Measurements from ENCODE around the gene GAPDHS. TPM values are rescaled to one million over a fixed set of nuclear protein-coding genes. Genes with fewer than 3 reads are reported as not detected.

GAPDHS gene
- total and polyA plus RNA-seq, 11 donors: not detected

DNA sequence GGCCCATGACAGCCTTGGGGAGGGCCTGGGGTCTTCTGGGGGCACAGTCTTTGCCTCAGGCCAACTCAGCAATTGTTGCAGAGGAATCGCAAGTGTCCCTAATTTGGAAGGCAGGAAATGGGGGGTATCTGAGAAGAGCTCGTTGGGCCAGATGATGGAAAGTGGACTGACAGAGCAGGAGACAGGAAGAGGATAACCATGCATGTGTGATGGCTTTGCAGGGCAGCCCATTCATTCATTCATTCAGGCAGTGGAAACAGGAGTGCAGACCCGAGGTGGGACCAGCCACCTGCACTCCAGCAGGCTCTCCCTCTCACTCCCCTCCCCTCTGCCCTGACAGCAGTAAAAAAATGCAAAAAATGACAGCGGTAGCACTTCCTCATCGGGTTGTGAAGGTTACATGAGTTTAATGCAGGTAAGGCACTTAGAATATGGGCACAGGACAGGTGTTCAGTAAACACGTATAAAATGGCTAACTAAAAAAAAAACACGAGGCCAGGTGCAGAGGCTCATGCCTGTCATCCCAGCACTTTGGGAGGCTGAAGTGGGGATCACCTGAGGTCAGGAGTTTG lies 7.2 kb downstream of the GAPDHS start:
- no peak for DNase-seq
- Histone ChIP-seq H3K4me1 (peaks cover 0 to 12% (median 7%) of the 10 kb centered on the region in 12 donors), H3K4me3 (no peak overlapping the region), H3K27me3 (no peaks in the 10 kb centered on the region), H3K9me3 (no peaks in the 10 kb centered on the region), H3K36me3 (no peaks in the 10 kb centered on the region), H3K27ac (no peak overlapping the region)
- no peak for ATAC-seq
- 76 to 81% (median 79%) methylated on average over 7 of the region's 7 CpGs for WGBS, 4 donors
- intact Hi-C loops (cut with DNase I): loop anchor here in 2 of 10 donors (10.0 kb wide), 2 partner anchors 74 to 174 kb away; partner anchors contain the start of genes HAUS5 (in 1 of the 2) and KMT2B (in 1 of the 2)
- no peak for TF ChIP-seq POLR2A (IDR thresholded peaks at IDR 0.05)
- TF ChIP-seq, protein P1, sequence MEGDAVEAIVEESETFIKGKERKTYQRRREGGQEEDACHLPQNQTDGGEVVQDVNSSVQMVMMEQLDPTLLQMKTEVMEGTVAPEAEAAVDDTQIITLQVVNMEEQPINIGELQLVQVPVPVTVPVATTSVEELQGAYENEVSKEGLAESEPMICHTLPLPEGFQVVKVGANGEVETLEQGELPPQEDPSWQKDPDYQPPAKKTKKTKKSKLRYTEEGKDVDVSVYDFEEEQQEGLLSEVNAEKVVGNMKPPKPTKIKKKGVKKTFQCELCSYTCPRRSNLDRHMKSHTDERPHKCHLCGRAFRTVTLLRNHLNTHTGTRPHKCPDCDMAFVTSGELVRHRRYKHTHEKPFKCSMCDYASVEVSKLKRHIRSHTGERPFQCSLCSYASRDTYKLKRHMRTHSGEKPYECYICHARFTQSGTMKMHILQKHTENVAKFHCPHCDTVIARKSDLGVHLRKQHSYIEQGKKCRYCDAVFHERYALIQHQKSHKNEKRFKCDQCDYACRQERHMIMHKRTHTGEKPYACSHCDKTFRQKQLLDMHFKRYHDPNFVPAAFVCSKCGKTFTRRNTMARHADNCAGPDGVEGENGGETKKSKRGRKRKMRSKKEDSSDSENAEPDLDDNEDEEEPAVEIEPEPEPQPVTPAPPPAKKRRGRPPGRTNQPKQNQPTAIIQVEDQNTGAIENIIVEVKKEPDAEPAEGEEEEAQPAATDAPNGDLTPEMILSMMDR (IDR thresholded peaks at IDR 0.05): no peak

DNA sequence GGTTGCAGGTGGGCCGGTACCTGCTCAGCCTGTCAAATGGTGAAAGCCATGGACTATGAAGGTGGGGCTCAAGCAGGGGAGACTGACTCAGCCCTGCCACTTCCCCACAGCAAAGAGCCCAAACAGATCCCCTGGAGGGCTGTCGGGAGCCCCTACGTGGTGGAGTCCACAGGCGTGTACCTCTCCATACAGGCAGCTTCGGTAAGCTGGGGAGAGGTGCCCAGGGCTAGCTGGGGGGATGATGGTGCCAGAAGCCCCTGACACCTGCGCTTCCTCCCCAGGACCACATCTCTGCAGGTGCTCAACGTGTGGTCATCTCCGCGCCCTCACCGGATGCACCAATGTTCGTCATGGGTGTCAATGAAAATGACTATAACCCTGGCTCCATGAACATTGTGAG lies 9.0 kb downstream of the GAPDHS start:
- intact Hi-C loops (cut with DNase I): loop anchor here in 2 of 10 donors (10.0 kb wide), 2 partner anchors 73 to 173 kb away; partner anchors contain the start of genes HAUS5 (in 1 of the 2) and KMT2B (in 1 of the 2)
- ATAC-seq (no peak), DNase-seq (no peak)
- Histone ChIP-seq H3K27me3 (no peaks in the 10 kb centered on the region), H3K4me1 (peaks cover 4 to 27% (median 16%) of the 10 kb centered on the region in 12 donors), H3K4me3 (no peak overlapping the region), H3K36me3 (peaks cover 0 to 6% (median 0%) of the 10 kb centered on the region in 9 donors), H3K27ac (no peak overlapping the region), H3K9me3 (no peaks in the 10 kb centered on the region)
- 92 to 99% (median 95%) methylated on average over 11 of the region's 11 CpGs for WGBS, 4 donors
- TF ChIP-seq, protein P1 (IDR thresholded peaks at IDR 0.05): no peak
- no peak for TF ChIP-seq POLR2A (IDR thresholded peaks at IDR 0.05)

DNA sequence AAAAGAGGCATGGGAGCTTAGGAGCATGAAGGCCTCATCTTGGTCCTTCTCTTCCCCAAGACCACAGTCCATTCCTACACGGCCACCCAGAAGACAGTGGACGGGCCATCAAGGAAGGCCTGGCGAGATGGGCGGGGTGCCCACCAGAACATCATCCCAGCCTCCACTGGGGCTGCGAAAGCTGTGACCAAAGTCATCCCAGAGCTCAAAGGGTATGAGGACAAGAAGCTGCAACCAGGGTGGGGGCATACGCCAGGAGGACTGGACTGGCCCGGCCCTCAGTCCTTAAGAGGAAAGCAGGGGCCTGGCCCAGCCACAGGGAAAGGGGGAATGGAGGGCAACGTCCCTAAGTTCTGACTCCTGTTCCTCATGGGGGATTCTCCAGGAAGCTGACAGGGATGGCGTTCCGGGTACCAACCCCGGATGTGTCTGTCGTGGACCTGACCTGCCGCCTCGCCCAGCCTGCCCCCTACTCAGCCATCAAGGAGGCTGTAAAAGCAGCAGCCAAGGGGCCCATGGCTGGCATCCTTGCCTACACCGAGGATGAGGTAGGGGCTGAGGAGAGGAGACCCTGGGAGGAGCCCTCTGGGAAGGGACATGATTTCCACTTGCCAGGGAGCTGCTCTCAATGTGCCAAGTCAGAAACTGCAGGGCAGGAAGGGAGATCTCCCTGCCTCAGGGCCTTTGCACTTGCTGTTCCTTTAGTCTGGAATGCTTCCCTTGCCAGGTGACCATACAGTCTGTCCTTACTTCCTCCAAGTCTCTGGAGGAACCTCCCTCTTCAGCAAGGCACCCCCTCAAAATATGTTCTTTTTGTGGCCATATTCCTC lies 10.2 kb downstream of the GAPDHS start:
- H3K4me1 ChIP-seq: peaks cover 4 to 30% (median 16%) of the 10 kb centered on the region in 12 donors

More for the DNA sequence above, 10.2 kb downstream of the GAPDHS start:
- ATAC-seq (no peak), DNase-seq (no peak)
- 94 to 100% (median 97%) methylated on average over 10 to 15 of the region's 15 CpGs for WGBS, 4 donors
- no peaks in the 10 kb centered on the region for H3K27me3 ChIP-seq
- peaks cover 0 to 12% (median 0%) of the 10 kb centered on the region in 9 donors for H3K36me3 ChIP-seq
- no peak overlapping the region for H3K27ac ChIP-seq
- no peaks in the 10 kb centered on the region for H3K9me3 ChIP-seq
- no peak overlapping the region for H3K4me3 ChIP-seq
- TF ChIP-seq POLR2A (IDR thresholded peaks at IDR 0.05): no peak
- TF ChIP-seq, protein P1 (IDR thresholded peaks at IDR 0.05): no peak
- intact Hi-C loops (cut with DNase I): loop anchor here in 3 of 10 donors (2.0 to 10.0 kb wide), 3 partner anchors 71 to 173 kb away; partner anchors contain the start of genes HAUS5 (in 1 of the 3) and KMT2B (in 1 of the 3)
